GM19328 (cell line): ENCODE results near the gene ITGA2.

Experiments
- ATAC-seq: cut with Tn5 transposase; IDR thresholded peaks from one replicate; pipeline ENCODE4 v1.9.1; 2021; ENCODE audit warnings: mild to moderate bottlenecking, moderate library complexity; ENCODE audit not compliant: unreplicated experiment

ITGA2 gene

GRCh38 chr5:53052499-53052898 lies 63.3 kb downstream of the ITGA2 start:
- no peak for ATAC-seq

GRCh38 chr5:53053364-53053763 lies 64.2 kb downstream of the ITGA2 start:
- ATAC-seq: no peak

- no peak for ATAC-seq
These were observed 66.2 kb downstream of the ITGA2 start for GRCh38 chr5:53055365-53055764.

- ATAC-seq: no peak
These were observed 70.1 kb downstream of the ITGA2 start for GRCh38 chr5:53059281-53059680.

- ATAC-seq: no peak
These were observed 74.0 kb downstream of the ITGA2 start for GRCh38 chr5:53063176-53063575.

GRCh38 chr5:53063791-53064190 lies 74.6 kb downstream of the ITGA2 start:
- ATAC-seq: no peak

GRCh38 chr5:53066088-53066487 lies 76.9 kb downstream of the ITGA2 start:
- ATAC-seq: no peak

GRCh38 chr5:53067641-53068040 lies 78.5 kb downstream of the ITGA2 start:
- ATAC-seq: no peak

GRCh38 chr5:53068291-53068836 lies 79.2 kb downstream of the ITGA2 start:
- ATAC-seq: no peak

GRCh38 chr5:53069626-53070025 lies 80.5 kb downstream of the ITGA2 start:
- ATAC-seq: no peak

GRCh38 chr5:53071298-53071697 lies 82.1 kb downstream of the ITGA2 start:
- ATAC-seq: no peak

GRCh38 chr5:53071738-53072137 lies 82.6 kb downstream of the ITGA2 start:
- ATAC-seq: no peak

GRCh38 chr5:53073348-53073747 lies 84.2 kb downstream of the ITGA2 start:
- ATAC-seq: no peak

- no peak for ATAC-seq
These were observed 86.9 kb downstream of the ITGA2 start for GRCh38 chr5:53076014-53076583.

- no peak for ATAC-seq
These were observed 91.1 kb downstream of the ITGA2 start for GRCh38 chr5:53080271-53080670.

GRCh38 chr5:53083927-53084326 lies 94.8 kb downstream of the ITGA2 start:
- ATAC-seq: no peak

- ATAC-seq: no peak
These were observed 95.5 kb downstream of the ITGA2 start for GRCh38 chr5:53084546-53085255.

GRCh38 chr5:53087171-53087570 lies 98.0 kb downstream of the ITGA2 start:
- ATAC-seq: no peak

GRCh38 chr5:53087621-53088121 lies 98.5 kb downstream of the ITGA2 start:
- ATAC-seq: no peak

GRCh38 chr5:53089481-53089991 lies 100.4 kb downstream of the ITGA2 start:
- peak; percentile 79 for ATAC-seq

- no peak for ATAC-seq
These were observed 101.1 kb downstream of the ITGA2 start for GRCh38 chr5:53090229-53090628.

GRCh38 chr5:53091289-53091688 lies 102.1 kb downstream of the ITGA2 start:
- ATAC-seq: no peak
